GM18526 (cell line): ENCODE results near the gene C4BPA.

ENCODE experiments used
- POLR2A ChIP-seq: IDR thresholded peaks from 3 replicates; pipeline ENCODE4 v1.6.1; 2011; ENCODE audit not compliant: insufficient read length; ENCODE audit errors: extremely low read depth

Gene C4BPA

DNA sequence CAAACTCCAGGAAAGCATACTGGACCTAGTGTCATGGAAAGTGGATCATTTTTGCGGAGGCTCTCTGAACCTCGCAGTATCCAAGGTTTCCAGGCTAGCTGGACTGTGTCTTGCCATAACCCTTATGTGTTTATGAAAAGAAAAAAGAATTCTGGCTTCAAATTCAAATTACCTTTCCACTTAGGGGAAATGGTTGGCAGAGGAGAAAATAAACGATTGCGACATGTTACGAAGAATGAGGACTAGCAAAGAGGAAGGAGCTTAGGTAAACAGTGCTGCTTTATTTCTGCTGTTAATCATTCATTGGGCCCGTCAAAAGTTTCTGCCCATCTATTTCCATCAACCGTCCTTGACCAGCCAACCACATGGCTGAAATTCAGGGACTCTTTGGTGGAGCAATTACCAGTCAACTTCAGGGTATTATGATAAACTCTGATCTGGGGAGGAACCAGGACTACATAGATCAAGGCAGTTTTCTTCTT lies at the start of gene C4BPA:
Gene C4BPA (plus strand): TSS at position 342 of the 482 bp plus-strand sequence. CDS start 8,793 bp downstream, outside the sequence.
- TF ChIP-seq POLR2A, result no peak

DNA sequence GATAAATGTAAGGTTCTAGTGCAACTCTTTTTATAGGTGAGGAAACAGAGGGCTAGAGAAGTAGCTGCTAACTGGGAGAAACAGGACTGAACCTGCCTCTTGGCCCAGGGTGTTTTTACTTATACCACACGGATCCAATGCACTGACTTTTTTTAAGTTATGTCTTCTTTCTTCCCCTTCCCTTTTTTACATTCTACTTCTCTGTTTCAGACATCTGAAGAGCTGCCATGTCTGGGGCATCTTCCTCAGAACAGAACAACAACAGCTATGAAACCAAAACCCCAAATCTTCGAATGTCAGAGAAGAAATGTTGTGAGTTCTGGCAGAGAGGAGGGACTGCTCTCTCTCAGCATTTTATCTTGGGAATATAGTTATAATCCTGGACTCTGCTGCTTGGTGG lies 49.5 kb upstream of the C4BPA start:
- no peak for TF ChIP-seq POLR2A

DNA sequence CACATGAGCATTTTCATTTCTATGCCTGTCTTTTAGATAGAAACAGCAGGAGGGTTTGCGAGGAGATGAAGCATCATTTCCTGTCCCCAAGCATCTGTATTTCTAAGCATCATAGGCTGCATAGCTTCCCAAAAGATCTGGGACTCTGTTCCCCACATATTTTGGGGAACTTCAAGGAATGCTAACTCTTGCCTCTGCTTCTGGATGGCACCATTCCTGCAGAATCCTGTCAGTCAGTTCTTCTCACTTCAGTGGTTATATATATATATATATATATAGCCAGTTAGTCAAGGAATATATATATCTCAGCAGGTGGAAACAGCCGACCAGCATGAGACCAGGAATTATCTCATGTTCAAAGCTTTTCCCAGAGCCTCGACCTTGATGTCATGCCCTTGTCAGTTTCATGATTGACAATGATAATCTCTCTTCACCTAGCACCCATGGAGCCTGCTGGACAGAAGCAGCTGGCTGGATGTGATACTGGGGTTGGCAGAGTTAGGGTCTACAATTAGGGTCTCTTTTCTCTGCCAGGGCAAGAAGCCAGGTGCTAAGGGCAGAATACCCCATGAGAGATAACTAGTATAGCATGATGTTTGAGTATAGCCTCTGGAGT lies 48.5 kb upstream of the C4BPA start:
- no peak for TF ChIP-seq POLR2A

GRCh38 chr1:207056673-207057072 lies 47.4 kb upstream of the C4BPA start:
- no peak for TF ChIP-seq POLR2A

- no peak for TF ChIP-seq POLR2A
These were observed 45.8 kb upstream of the C4BPA start for GRCh38 chr1:207058252-207058651.

DNA sequence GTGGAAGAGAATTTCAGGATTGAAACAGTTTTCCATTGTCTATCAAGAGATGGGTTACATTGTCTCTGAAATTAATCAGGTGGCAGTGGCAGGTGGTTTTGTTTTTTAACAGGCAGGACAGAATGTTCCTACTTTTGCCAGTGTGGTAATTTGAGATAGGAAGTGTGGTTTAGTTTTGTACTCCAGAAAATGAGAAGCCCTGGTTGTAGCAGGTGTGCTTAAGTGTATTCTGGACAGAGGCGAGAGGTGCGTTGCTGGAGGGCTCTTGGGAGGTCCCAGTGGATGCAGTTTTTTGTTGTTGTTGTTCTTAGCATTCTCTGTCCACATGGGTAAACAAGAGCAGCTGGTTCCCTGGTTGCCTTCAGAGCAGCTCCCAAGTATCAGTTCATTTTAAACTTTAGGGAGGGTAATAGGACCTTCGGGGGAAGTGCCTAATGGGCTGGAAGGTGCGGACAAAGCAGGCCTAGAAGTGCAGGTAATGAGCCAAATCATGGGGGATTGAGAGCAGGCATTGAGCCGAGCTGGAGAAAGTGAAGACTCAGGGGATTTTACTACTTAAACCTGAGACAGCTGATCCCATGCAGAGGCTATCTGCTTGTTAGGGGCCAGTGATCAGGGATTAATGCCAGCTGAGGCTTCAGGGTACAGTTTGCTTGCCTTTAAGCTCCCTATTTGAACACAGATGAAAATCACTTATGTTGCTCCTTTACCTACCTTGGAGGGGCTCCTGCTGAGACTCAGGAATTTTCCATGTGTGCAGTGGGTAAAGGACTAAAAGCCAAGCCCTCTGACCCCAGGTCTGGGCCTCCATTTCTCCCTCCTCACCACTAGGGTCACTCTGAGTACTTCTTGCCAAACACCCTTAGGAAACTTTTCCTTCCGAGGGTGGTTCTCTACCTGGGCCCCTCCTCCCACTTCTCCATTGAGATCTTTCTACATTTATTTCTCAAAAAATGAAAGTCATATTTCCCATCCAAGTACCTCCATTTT lies 44.9 kb upstream of the C4BPA start:
- no peak for TF ChIP-seq POLR2A

GRCh38 chr1:207059881-207060280 lies 44.2 kb upstream of the C4BPA start:
- no peak for TF ChIP-seq POLR2A

DNA sequence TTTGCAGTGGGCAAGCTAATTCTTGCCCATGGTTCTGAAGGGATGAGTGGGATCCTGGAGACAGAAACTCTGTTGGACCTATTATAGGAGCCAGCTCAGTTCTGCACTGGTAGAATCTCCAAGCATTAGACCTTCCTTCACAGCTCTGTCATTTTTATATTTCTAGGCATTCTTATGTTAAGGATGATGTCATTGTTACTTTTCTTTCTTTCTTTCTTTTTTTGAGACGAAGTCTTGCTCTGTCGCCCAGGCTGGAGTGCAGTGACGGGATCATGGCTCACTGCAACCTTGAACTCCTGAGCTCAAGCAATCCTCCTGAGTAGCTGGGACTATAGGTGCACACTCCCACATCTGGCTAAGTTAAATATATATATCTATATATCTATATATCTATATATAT lies 43.4 kb upstream of the C4BPA start:
- TF ChIP-seq POLR2A, result no peak

DNA sequence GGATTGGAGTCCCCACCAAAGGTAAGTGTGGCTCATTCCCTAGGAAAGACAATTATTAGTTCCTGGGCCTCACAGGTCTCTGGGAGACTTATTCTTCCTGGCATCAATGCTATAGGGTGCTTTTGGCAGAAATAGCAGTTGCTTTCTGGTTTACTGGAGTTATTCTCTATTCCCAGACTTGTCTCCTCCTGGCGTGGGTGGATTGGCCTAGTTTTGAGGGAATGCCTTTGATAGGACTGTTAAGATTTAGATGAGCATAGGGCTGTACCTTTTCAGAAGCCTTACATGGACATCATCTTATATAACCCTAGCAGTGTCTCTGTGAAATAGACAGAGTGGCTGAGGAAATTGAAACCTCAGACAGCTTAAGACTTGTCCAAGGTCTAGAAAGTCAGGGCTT lies 42.0 kb upstream of the C4BPA start:
- no peak for TF ChIP-seq POLR2A

GRCh38 chr1:207063014-207063413 lies 41.0 kb upstream of the C4BPA start:
- no peak for TF ChIP-seq POLR2A

DNA sequence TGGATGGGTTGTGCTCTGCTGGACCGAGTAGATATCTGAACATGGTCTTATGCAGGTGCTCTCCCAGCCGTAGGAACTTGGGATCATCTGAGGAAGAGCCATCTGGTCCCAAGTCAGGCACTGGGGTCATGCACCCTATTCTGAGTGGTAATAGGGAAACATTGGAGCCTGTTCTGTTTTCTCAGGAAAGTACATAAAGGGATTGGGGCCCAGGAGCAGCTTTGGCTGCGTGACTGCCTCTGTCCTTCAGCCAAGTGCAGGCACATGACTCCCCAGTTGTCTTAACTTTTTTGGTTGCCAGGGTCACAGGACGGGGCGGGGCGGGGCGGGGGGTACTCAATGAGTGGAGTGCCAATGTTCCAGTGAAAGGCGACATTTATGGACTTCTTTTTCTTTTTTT lies 39.5 kb upstream of the C4BPA start:
- no peak for TF ChIP-seq POLR2A

GRCh38 chr1:207067185-207067584 lies 36.8 kb upstream of the C4BPA start:
- TF ChIP-seq POLR2A, result no peak

DNA sequence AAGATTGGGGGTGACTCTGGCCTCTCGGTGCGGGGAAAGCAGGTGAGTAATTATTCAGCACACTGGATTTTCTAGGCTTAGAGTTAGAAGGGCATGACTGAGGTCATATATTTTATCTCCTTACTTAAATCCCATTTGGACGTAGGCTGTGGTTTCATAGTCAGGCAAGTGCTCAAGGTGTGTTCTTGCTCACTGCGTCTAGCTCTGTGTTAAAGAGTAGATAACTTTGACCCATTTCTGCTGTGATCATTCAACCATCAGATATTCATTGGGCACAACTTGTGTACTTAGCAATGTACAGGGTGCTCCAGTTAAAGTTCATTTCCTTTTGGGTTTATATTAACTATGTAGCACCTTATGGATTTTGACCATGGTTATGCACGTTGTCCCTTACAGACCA lies 36.4 kb upstream of the C4BPA start:
- no peak for TF ChIP-seq POLR2A

GRCh38 chr1:207069061-207069460 lies 35.0 kb upstream of the C4BPA start:
- no peak for TF ChIP-seq POLR2A

DNA sequence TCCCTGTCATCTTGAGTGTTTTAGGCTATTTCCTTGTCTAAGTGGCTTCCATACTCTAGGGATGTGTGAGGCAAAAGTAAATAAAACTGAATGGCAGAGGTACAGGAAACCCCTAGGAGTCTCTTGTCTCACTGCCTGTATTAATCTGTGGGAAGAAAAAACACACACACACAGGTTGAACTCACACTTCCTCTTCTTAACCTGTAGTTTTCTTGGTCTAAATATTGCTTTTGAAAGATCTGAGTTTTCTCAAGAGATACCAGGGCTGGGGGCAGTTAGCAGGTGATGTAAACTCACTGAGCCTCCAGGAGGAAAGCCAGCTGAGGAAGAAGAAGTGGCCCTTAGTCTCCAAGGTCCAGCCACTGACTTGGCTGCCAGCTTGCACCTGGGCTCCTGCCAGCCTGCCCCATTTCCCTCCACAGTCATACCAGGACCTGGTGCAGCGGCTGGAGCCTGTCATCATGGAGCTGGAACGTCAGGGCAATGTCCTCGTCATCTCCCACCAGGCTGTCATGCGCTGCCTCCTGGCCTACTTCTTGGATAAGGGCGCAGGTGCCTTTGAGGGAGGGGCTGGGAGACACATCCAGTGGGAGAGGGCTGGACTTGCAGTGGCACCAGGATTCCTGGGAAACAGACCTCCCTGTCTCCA lies 34.1 kb upstream of the C4BPA start:
- no peak for TF ChIP-seq POLR2A

- TF ChIP-seq POLR2A, result no peak
These were observed 33.2 kb upstream of the C4BPA start for GRCh38 chr1:207070811-207071210.
